Colon (tissue), 2 donors: ENCODE results near the gene ZCCHC10.
"Not testable (repeated sequence)": the region's sequence is repeated elsewhere in the genome, so short reads cannot be mapped to it uniquely, and the experiment has no call there.

Experiments used
- FAIRE-seq: peaks from 2 replicates; lab custom pipeline; 2012; peaks lifted over from hg19 to GRCh38; lab: Jason Lieb, UNC
- donor health status: control.
- donor health status: control.

ZCCHC10 gene

GRCh38 chr5:132979367-132979940, 46.9 kb downstream of the ZCCHC10 start:
- no peak for FAIRE-seq

DNA sequence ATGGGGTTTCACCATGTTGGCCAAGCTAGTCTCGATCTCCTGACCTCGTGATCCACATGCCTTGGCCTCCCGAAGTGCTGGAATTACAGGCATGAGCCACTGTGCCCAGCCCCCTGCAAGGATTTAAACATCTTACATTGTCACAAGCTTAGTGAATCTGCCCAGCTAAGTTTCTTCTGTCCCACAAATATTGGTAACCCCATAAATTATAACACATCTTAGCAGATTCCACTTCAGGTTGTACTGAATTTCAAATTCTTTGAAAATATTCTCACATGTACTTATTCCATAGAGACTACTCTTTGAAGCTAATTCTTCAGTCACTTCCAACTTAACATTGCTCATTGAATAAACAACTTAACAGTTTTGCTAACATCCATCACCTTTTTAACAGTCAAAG, 49.5 kb downstream of the ZCCHC10 start:
- no peak for FAIRE-seq

- FAIRE-seq, result not testable (repeated sequence)
Measured at GRCh38 chr5:132972436-132972828, 53.9 kb downstream of the ZCCHC10 start.

DNA sequence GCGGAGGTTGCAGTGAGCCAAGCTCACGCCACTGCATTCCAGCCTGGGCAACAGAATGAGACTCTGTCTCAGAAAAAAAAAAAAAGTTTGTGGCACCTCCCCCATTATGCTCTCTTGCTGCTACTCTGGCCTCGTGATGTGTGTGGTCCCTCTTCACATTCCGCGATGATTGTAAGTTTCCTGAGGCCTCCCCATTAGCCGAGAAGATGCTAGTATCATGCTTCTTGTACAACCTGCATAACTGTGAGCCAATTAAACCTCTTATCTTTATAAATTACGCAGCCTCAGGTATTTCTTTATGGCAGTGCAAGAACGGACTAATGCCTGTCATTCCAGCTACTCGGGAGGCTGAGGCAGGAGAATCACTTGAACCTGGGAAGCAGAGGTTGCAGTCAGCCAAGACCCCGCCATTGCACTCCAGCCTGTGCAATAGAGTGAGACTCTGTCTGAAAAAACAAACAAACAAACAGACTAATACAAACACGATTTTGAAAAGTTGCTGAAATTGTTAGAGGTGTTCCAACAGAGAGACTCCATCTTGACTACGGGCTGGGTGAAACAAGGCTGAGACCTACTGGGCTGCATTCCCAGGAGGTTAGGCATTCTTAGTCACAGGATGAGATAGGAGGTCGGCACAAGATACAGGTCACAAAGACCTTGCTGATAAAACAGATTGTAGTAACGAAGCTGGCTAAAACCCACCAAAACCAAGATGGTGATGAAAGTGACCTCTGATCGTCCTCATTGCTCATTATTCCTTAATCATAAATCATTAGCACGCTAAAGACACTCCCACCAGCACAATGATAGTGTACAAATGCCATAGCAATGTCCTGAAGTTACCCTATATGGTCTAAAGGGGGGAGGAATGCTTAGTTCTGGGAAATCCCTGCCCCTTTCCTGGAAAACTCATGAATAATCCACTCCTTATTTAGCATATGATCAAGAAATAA, 54.6 kb downstream of the ZCCHC10 start:
- FAIRE-seq, result no peak

GRCh38 chr5:132965120-132965519, 61.2 kb downstream of the ZCCHC10 start:
- FAIRE-seq, result no peak

DNA sequence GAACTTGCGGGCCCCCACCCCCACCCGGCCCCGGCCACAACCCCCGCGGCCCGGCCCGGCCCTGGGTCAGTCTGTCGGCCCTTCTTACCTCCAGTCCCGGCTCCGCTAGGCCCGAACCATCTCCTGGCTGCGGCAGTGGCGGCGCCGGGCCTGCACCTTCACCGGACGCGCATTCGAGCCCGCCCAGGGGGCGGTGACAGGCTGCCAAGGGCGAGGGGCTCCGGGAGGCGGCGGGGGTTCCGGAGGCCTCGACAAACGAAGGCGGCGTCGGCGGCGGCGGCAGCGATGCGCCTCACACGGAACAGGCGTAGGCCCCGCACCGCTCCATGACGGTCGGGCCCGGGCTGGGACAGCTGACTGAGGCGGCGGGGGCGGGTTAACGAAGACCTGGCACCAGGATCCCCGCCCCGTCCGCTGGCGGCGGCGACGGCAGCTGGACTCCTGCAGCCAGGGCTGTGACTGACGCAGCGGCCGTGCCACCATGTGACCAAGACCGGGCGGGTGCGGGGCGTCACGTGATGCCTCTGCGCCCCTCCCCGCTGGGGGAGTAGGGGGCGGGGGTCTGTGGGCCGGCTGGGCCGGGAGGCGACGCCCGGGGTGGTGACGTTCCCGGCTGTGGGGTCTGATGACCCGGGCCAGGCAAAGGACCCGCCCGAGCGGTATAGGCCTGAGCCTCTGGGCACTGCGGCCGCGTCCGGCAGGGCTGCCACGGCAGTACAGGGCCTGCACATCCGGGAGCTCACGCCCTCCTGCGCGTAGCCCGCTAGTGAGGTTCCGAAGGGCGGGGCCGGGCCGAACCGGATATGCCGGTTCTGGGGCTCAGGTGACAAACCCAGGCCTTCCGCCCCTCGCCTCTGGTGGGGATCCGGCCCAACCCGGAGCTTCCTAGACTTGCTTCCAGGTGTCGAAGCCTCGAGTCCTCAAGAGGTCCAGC, 62.9 kb downstream of the ZCCHC10 start, which contains the start of gene AFF4:
AFF4 (minus strand) TSS at position 464 of the 934 bp plus-strand sequence. CDS start 26,445 bp downstream, outside the sequence.
- no peak for FAIRE-seq

GRCh38 chr5:132962429-132963021, 63.8 kb downstream of the ZCCHC10 start:
- FAIRE-seq, result no peak

DNA sequence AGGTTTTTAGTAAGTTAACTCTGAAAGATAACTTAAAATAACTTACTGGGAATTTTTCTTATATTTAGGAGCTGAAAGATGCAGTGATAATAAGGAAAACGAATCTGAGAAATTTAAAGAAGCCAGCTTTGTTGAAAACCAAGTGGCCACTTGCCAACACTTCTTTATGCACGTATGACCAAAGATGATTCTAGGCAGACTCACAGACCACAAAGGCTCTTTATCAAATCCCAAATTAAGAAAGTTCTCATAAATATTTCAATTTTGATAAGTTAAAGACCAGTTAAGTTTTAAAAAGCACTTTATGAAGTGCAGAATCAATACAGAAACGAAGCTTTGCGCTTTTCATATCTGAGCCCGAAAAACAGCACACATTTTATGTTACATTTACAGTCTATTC, 64.5 kb downstream of the ZCCHC10 start:
- FAIRE-seq, result no peak

GRCh38 chr5:132961123-132961815, 65.1 kb downstream of the ZCCHC10 start:
- FAIRE-seq, result not testable (repeated sequence)

DNA sequence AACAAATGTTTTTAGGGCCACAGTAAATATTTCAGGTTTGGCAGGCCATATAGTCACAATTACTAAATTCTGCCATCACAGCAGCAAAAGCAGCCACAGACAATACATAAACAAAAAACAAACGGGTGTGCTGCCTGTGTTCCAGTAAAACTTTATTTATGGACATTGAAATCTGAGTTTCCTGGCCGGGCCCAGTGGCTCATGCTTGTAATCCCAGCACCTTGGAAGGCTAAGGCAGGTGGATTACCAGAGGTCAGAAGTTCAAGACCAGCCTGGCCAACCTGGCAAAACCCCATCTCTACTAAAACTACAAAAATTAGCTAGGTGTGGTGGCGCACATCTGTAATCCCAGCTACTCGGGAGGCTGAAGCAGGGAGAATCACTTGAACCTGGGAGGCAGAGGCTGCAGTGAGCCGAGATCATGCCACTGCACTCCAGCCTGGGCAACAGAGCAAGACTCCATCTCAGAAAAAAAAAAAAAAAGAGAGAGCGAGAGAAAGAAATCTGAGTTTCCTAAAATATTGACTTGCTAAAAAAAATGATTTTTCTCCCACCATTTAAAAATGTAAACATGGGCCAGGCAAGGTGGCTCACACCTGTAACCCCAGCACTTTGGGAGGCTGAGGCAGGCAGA, 70.1 kb downstream of the ZCCHC10 start:
- FAIRE-seq, result not testable (repeated sequence)

DNA sequence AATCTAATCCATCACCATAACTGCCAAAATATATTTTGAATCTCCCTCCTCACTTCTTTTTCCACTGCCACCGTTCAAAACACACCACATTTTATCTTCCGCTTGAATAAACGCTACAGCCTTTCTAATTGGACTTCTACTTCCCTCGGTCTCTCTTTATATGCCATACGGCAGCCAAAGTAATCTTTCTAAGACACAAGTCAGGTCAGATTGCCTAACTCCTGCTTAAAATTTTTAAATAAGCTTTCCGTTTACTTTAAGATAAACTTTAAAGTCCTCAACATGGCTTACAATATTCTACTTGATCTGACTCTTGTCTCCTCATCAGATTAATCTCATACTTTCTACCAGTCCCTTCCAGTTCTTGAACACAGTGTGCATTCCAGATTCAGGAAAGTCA, 72.6 kb downstream of the ZCCHC10 start:
- no peak for FAIRE-seq

DNA sequence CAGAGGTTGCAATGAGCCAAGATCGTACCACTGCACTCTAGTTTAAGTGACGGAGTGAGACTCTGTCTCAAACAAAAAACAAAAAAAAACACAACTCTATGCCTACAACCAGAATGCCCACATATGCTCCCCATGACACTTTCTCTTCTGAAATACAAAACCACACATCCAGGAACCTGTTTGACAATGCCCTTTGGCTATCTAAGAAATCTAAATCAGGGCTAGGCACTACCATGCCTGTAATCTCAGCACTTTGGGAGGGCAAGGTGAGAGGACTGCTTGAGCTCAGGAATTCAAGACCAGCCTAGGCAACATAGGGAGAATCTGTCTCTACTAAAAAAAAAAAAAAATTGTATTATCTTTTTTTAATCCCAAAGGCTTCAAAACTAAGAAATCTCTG, 73.5 kb downstream of the ZCCHC10 start:
- FAIRE-seq, result no peak

- FAIRE-seq, result no peak
Measured at GRCh38 chr5:132951897-132952296, 74.5 kb downstream of the ZCCHC10 start.

DNA sequence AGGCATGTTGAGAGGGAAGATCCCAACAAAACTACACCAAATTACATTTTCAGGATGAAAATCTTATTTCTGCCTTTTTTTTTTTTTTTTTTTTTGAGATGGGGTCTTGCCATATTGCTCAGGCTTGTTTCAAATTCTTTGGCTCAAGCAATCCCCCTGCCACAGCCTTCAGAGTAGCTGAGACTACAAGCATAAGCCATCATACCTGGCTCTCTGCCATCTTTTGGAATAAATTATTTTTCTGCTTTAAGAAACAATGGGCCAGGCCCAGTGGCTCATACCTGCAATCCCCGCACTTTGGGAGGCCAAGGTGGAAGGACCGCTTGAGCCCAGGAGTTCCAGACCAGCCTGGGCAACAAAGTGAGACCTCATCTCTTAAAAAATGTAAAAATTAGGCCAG, 77.2 kb downstream of the ZCCHC10 start:
- no peak for FAIRE-seq

- no peak for FAIRE-seq
Measured at GRCh38 chr5:132947671-132948070, 78.7 kb downstream of the ZCCHC10 start.
